ENCODE data around the gene CRHR1.

The CRHR1 gene

DNA sequence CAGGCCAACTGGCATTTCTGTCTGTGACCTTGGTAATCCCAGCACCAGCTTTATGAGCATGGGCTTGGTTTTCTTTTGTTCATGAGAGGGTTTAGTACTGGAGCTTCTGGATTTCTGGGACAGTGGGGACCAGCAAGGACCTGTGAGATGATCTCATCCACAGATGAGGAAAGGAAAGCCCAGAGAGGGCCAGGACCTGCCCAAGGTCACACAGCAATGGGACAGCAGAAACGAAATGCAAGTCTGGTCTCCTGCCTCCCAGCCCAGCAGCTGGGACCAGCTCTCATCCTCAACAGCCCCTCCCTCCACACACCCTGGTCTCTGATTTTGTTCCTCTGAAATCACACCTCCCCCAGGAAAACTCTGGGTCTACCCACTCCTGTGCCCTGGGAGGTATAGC lies 67.8 kb downstream of the CRHR1 start:
- TF ChIP-seq, protein P1, sequence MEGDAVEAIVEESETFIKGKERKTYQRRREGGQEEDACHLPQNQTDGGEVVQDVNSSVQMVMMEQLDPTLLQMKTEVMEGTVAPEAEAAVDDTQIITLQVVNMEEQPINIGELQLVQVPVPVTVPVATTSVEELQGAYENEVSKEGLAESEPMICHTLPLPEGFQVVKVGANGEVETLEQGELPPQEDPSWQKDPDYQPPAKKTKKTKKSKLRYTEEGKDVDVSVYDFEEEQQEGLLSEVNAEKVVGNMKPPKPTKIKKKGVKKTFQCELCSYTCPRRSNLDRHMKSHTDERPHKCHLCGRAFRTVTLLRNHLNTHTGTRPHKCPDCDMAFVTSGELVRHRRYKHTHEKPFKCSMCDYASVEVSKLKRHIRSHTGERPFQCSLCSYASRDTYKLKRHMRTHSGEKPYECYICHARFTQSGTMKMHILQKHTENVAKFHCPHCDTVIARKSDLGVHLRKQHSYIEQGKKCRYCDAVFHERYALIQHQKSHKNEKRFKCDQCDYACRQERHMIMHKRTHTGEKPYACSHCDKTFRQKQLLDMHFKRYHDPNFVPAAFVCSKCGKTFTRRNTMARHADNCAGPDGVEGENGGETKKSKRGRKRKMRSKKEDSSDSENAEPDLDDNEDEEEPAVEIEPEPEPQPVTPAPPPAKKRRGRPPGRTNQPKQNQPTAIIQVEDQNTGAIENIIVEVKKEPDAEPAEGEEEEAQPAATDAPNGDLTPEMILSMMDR (IDR thresholded peaks at IDR 0.05): no peak
- Histone ChIP-seq H3K9ac (no peak overlapping the region), H3K4me2 (ENCODE audit: low read length) (no peak overlapping the region), H3K4me1 (no peaks in the 10 kb centered on the region), H2AFZ (no peak overlapping the region), H3K27me3 (ENCODE audit: control insufficient read depth, insufficient read depth, low read length) (no peaks in the 10 kb centered on the region), H3K9me3 (ENCODE audit: control insufficient read depth, low read length) (no peaks in the 10 kb centered on the region), H3K27ac (no peak overlapping the region), H3K36me3 (ENCODE audit: control insufficient read depth, insufficient read depth, low read length) (no peaks in the 10 kb centered on the region), H3K79me2 (no peaks in the 10 kb centered on the region), H3K4me3 (ENCODE audit: low read depth, low read length) (no peak overlapping the region)

DNA sequence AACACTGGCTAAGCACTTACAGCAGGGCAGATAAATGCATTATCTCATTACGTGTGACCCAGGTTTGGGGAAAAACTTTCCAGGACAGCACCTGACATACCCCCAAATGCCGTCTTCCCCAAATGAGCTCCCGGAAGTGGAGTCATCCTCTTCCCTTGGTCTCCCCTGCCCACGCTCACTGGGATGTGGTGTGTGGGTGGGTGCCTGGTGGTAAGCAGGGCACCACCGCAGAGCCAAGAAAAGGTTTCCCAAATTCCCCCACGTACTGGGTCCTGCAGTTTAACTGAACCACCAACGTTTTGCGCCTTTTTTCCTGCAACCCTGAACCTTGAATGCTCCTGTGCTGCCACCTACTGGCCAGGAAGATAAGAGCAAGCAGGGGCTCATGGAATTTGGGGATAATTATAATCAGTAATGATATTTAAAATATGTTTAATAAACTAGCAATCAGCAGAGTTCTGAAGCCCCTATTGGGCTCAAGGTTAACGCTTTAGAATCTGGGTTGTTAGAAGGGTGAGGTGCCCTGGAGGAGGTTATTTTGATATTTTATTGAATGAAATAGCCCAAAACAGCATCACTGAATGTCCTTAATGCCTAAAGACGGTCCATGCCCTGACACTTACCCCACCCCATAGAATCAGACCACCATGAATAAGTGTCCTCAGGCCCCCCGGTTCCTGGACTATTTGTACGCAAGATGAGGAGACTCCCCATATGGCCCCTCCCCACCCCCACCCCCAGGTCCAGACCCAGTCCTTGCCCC lies 68.6 kb downstream of the CRHR1 start:
- H3K4me2 ChIP-seq (ENCODE audit: low read length): no peak overlapping the region
- no peaks in the 10 kb centered on the region for H3K79me2 ChIP-seq
- H3K27me3 ChIP-seq (ENCODE audit: control insufficient read depth, insufficient read depth, low read length): no peaks in the 10 kb centered on the region
- H3K9ac ChIP-seq: no peak overlapping the region
- no peaks in the 10 kb centered on the region for H3K9me3 ChIP-seq (ENCODE audit: control insufficient read depth, low read length)
- no peak overlapping the region for H2AFZ ChIP-seq
- no peak overlapping the region for H3K4me3 ChIP-seq (ENCODE audit: low read depth, low read length)
- H3K36me3 ChIP-seq (ENCODE audit: control insufficient read depth, insufficient read depth, low read length): no peaks in the 10 kb centered on the region
- no peaks in the 10 kb centered on the region for H3K4me1 ChIP-seq
- H3K27ac ChIP-seq: no peak overlapping the region
- TF ChIP-seq, protein P1 (IDR thresholded peaks at IDR 0.05): peak; percentile 92

DNA sequence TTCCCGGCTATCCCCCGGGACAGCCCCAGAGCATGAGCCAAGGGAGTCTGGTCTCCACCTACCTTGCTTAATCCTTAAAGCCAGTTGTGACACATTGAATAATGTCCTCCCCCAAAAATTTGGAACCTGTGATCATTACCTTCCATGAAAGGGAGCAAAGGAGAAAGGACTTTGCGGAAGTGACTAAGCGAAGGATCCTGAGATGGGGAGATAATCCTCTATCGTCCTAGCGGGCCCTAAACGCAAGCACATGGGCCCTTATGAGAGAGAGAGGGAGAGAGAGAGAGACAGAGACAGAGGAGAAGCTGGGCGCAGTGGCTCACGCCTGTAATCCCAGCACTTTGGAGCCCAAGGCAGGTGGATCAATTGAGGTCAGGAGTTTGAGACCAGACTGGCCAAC lies 70.1 kb downstream of the CRHR1 start:
- H3K36me3 ChIP-seq (ENCODE audit: control insufficient read depth, insufficient read depth, low read length): no peaks in the 10 kb centered on the region
- no peaks in the 10 kb centered on the region for H3K79me2 ChIP-seq
- peaks cover 5% of the 10 kb centered on the region for H3K4me1 ChIP-seq
- TF ChIP-seq, protein P1 (IDR thresholded peaks at IDR 0.05): no peak
- no peaks in the 10 kb centered on the region for H3K9me3 ChIP-seq (ENCODE audit: control insufficient read depth, low read length)
- H3K9ac ChIP-seq: no peak overlapping the region
- H3K4me3 ChIP-seq (ENCODE audit: low read depth, low read length): no peak overlapping the region
- no peak overlapping the region for H3K27ac ChIP-seq
- no peaks in the 10 kb centered on the region for H3K27me3 ChIP-seq (ENCODE audit: control insufficient read depth, insufficient read depth, low read length)
- H2AFZ ChIP-seq: no peak overlapping the region
- H3K4me2 ChIP-seq (ENCODE audit: low read length): no peak overlapping the region

DNA sequence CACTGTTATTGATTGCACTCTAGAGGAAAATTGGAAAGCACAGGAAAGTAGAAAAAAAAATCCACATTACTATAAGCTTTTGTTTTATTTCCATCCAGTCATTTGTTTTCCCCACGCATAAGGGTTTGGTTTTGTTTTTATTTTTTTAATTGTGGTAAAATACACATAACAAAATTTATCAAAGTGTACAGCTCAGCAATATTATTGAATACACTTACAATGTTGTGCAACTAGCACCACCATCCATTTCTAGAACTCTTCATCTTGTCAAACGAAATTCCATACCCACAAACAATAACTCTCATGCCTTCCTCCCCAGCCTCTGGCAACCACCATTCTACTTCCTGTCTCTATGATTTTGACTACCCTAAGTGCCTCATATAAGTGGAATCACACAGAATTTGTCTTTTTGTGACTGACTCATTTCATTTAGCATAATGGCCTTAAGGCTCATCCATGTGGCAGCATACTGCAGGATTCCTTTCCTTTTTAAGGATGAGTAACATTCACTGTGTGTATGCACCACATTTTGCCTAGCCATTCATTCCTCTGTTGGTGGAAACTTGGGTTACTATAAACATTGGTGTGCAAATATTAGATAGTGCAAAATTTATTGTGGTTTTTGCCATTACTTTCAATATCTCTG lies 71.7 kb downstream of the CRHR1 start:
- H2AFZ ChIP-seq: no peak overlapping the region

More for the DNA sequence above, 71.7 kb downstream of the CRHR1 start:
- H3K27ac ChIP-seq: no peak overlapping the region
- H3K79me2 ChIP-seq: no peaks in the 10 kb centered on the region
- no peaks in the 10 kb centered on the region for H3K9me3 ChIP-seq (ENCODE audit: control insufficient read depth, low read length)
- H3K36me3 ChIP-seq (ENCODE audit: control insufficient read depth, insufficient read depth, low read length): no peaks in the 10 kb centered on the region
- H3K4me2 ChIP-seq (ENCODE audit: low read length): no peak overlapping the region
- TF ChIP-seq, protein P1 (IDR thresholded peaks at IDR 0.05): no peak
- H3K9ac ChIP-seq: no peak overlapping the region
- H3K4me3 ChIP-seq (ENCODE audit: low read depth, low read length): no peak overlapping the region
- no peaks in the 10 kb centered on the region for H3K27me3 ChIP-seq (ENCODE audit: control insufficient read depth, insufficient read depth, low read length)
- peaks cover 5% of the 10 kb centered on the region for H3K4me1 ChIP-seq
